Large intestine (tissue), 12 donors: ENCODE data around the gene CYP21A2. TPM values are rescaled to one million over a fixed set of nuclear protein-coding genes. Genes with fewer than 3 reads are reported as not detected.
"Not testable (repeated sequence)": the region's sequence is repeated elsewhere in the genome, so short reads cannot be mapped to it uniquely, and the experiment has no call there.

Experiments used
- DNase-seq, 2 donors: peaks; one replicate each; pipeline versions ENCODE4 v3.0.0 to v3.0.0-alpha.2; 2013
- H3K27ac ChIP-seq: one replicate; pipeline ENCODE4 v1.5.1; 2013; ENCODE audit warnings: low read length
- H3K27me3 ChIP-seq: 2 replicates; pipeline ENCODE4 v1.6.1; 2013; ENCODE audit warnings: low read length; ENCODE audit not compliant: control insufficient read depth, insufficient read depth
- H3K36me3 ChIP-seq: 2 replicates; pipeline ENCODE4 v1.6.1; 2013; ENCODE audit warnings: low read length; ENCODE audit not compliant: control insufficient read depth, insufficient read depth
- H3K4me1 ChIP-seq: one replicate; pipeline ENCODE4 v1.6.1; 2013; ENCODE audit warnings: low read length; ENCODE audit not compliant: control insufficient read depth, insufficient read depth
- H3K4me3 ChIP-seq: one replicate; pipeline ENCODE4 v1.5.1; 2013; ENCODE audit warnings: low read length
- H3K9me3 ChIP-seq: one replicate; pipeline ENCODE4 v1.6.1; 2013; ENCODE audit warnings: mild to moderate bottlenecking, low read depth, low read length, moderate library complexity; ENCODE audit not compliant: control insufficient read depth
- WGBS: methylation state at CpG from one replicate; pipeline ENCODE4 v1.1.5; 2013; ENCODE audit warnings: low lambda C conversion rate; ENCODE audit not compliant: insufficient coverage; 5-methylcytosine and 5-hydroxymethylcytosine counted together
- long read RNA-seq, 11 donors: transcript quantifications; one replicate each; lab custom pipeline, GENCODE V29; 2026
- polyA plus RNA-seq: library from polyadenylated mRNA; unstranded; fragments of 120-200 nt; gene quantifications from one replicate; pipeline ENCODE4 v1.2.1, GENCODE V29; 2013

Gene CYP21A2
- 1.5 TPM for polyA plus RNA-seq
- long read RNA-seq, donor 1 = 0 reads
- long read RNA-seq, donor 2 = 0 reads
- long read RNA-seq, donor 3 = 0 reads
- long read RNA-seq, donor 4 = 0 reads
- long read RNA-seq, donor 5 = 0 reads
- long read RNA-seq, donor 6 = 0 reads
- long read RNA-seq, donor 7 = 0 reads
- long read RNA-seq, donor 8, partial matches to known transcripts = 0 of 2 reads
- long read RNA-seq, donor 8, other reads (novel, unspliced or antisense) = 0 of 2 reads
- long read RNA-seq, donor 9 = 0 reads
- long read RNA-seq, donor 10 = 0 reads
- long read RNA-seq, donor 11 = 0 reads

- H3K36me3 ChIP-seq, DNase-seq, H3K4me1 ChIP-seq, H3K27me3 ChIP-seq, H3K9me3 ChIP-seq, H3K27ac ChIP-seq, H3K4me3 ChIP-seq: not testable (repeated sequence)
- WGBS = no CpG with 5 or more reads among the region's 19 CpGs
These were observed at the start of gene CYP21A2 for GRCh38 chr6:32037598-32038524. Gene CYP21A2 (plus strand): TSS chr6:32038415. CDS start chr6:32038423, 8 bp downstream.

- not testable (repeated sequence) for H3K27me3 ChIP-seq, H3K4me3 ChIP-seq, H3K27ac ChIP-seq, H3K36me3 ChIP-seq, DNase-seq, H3K9me3 ChIP-seq, H3K4me1 ChIP-seq
- no CpG with 5 or more reads among the region's 10 CpGs for WGBS
These were observed 48.9 kb upstream of the CYP21A2 start for GRCh38 chr6:31989363-31989762.

GRCh38 chr6:31994421-31994820 lies 43.8 kb upstream of the CYP21A2 start:
- H3K4me1 ChIP-seq, H3K9me3 ChIP-seq, H3K27me3 ChIP-seq, H3K4me3 ChIP-seq, H3K36me3 ChIP-seq, H3K27ac ChIP-seq, DNase-seq: not testable (repeated sequence)
- WGBS = no CpG with 5 or more reads among the region's 14 CpGs

GRCh38 chr6:31996385-31996784 lies 41.8 kb upstream of the CYP21A2 start:
- WGBS = no CpG with 5 or more reads among the region's 6 CpGs
- not testable (repeated sequence) for H3K27me3 ChIP-seq, H3K4me3 ChIP-seq, DNase-seq, H3K9me3 ChIP-seq, H3K4me1 ChIP-seq, H3K36me3 ChIP-seq, H3K27ac ChIP-seq

- H3K4me3 ChIP-seq, H3K27me3 ChIP-seq, DNase-seq, H3K27ac ChIP-seq, H3K36me3 ChIP-seq, H3K9me3 ChIP-seq, H3K4me1 ChIP-seq: not testable (repeated sequence)
- WGBS = no CpG with 5 or more reads among the region's 15 CpGs
These were observed 35.5 kb upstream of the CYP21A2 start for GRCh38 chr6:32002546-32003268.

- DNase-seq, H3K4me1 ChIP-seq, H3K27ac ChIP-seq, H3K9me3 ChIP-seq, H3K27me3 ChIP-seq, H3K4me3 ChIP-seq, H3K36me3 ChIP-seq: not testable (repeated sequence)
- WGBS = no CpG with 5 or more reads among the region's 7 CpGs
These were observed 34.9 kb upstream of the CYP21A2 start for GRCh38 chr6:32003301-32003700.

- H3K27ac ChIP-seq, DNase-seq, H3K4me1 ChIP-seq, H3K27me3 ChIP-seq, H3K4me3 ChIP-seq, H3K9me3 ChIP-seq, H3K36me3 ChIP-seq: not testable (repeated sequence)
- no CpG with 5 or more reads among the region's 4 CpGs for WGBS
These were observed 33.8 kb upstream of the CYP21A2 start for GRCh38 chr6:32004393-32004792.

- WGBS = no CpG with 5 or more reads among the region's 13 CpGs
- H3K4me1 ChIP-seq, H3K36me3 ChIP-seq, H3K9me3 ChIP-seq, H3K27ac ChIP-seq, H3K27me3 ChIP-seq, DNase-seq, H3K4me3 ChIP-seq: not testable (repeated sequence)
These were observed 33.2 kb upstream of the CYP21A2 start for GRCh38 chr6:32004864-32005537.

- DNase-seq, H3K27me3 ChIP-seq, H3K9me3 ChIP-seq, H3K4me1 ChIP-seq, H3K4me3 ChIP-seq, H3K36me3 ChIP-seq, H3K27ac ChIP-seq: not testable (repeated sequence)
- no CpG with 5 or more reads among the region's 9 CpGs for WGBS
These were observed 32.7 kb upstream of the CYP21A2 start for GRCh38 chr6:32005538-32005880.

- not testable (repeated sequence) for H3K27ac ChIP-seq, DNase-seq
- no CpG with 5 or more reads among the region's 8 CpGs for WGBS
These were observed 32.2 kb upstream of the CYP21A2 start for GRCh38 chr6:32005991-32006529.

More at GRCh38 chr6:32005991-32006529, 32.2 kb upstream of the CYP21A2 start:
- H3K4me1 ChIP-seq, H3K4me3 ChIP-seq, H3K36me3 ChIP-seq, H3K9me3 ChIP-seq, H3K27me3 ChIP-seq: not testable (repeated sequence)
